Limb (tissue), 2 donors: ENCODE results near the gene ALG1L2.
"Not testable (repeated sequence)": the region's sequence is repeated elsewhere in the genome, so short reads cannot be mapped to it uniquely, and the experiment has no call there.

Experiments
- DNase-seq, 2 donors: peaks; one replicate each; pipeline ENCODE4 v3.0.0-alpha.2; 2016; ENCODE audit errors: extremely low spot score in 2 of 2

The ALG1L2 gene

GRCh38 chr3:130093741-130094391, 12.2 kb downstream of the ALG1L2 start:
- no peak for DNase-seq

GRCh38 chr3:130094491-130094941, 12.9 kb downstream of the ALG1L2 start:
- DNase-seq = not testable (repeated sequence)

- DNase-seq = not testable (repeated sequence)
These were observed 14.2 kb downstream of the ALG1L2 start for GRCh38 chr3:130095858-130096257.

- not testable (repeated sequence) for DNase-seq
These were observed 15.5 kb downstream of the ALG1L2 start for GRCh38 chr3:130097096-130097495.

- not testable (repeated sequence) for DNase-seq
These were observed 16.3 kb downstream of the ALG1L2 start for GRCh38 chr3:130097690-130098638.

GRCh38 chr3:130098639-130099385, 17.2 kb downstream of the ALG1L2 start:
- not testable (repeated sequence) for DNase-seq

- DNase-seq = not testable (repeated sequence)
These were observed 20.9 kb downstream of the ALG1L2 start for GRCh38 chr3:130102545-130102944.

- DNase-seq = not testable (repeated sequence)
These were observed 22.6 kb downstream of the ALG1L2 start for GRCh38 chr3:130104191-130104590.

GRCh38 chr3:130107333-130107995, 25.8 kb downstream of the ALG1L2 start:
- not testable (repeated sequence) for DNase-seq

GRCh38 chr3:130108836-130109585, 27.4 kb downstream of the ALG1L2 start:
- DNase-seq = not testable (repeated sequence)

GRCh38 chr3:130110386-130111169, 28.9 kb downstream of the ALG1L2 start:
- not testable (repeated sequence) for DNase-seq

GRCh38 chr3:130111185-130111864, 29.7 kb downstream of the ALG1L2 start:
- peak; percentile 98 to 99 for DNase-seq

GRCh38 chr3:130111865-130112747, 30.5 kb downstream of the ALG1L2 start:
- peak; percentile 87 to 98 for DNase-seq

- DNase-seq = not testable (repeated sequence)
These were observed 31.1 kb downstream of the ALG1L2 start for GRCh38 chr3:130112748-130113073.

GRCh38 chr3:130115400-130115799, 33.8 kb downstream of the ALG1L2 start:
- not testable (repeated sequence) for DNase-seq

- no peak for DNase-seq
These were observed 36.3 kb downstream of the ALG1L2 start for GRCh38 chr3:130117933-130118332.

- DNase-seq = not testable (repeated sequence)
These were observed 38.2 kb downstream of the ALG1L2 start for GRCh38 chr3:130119824-130120223.

GRCh38 chr3:130120291-130120690, 38.7 kb downstream of the ALG1L2 start:
- DNase-seq = not testable (repeated sequence)
